Measurements from ENCODE around the gene IQCE. TPM values are rescaled to one million over a fixed set of nuclear protein-coding genes. Genes with fewer than 3 reads are reported as not detected.
"Not testable (repeated sequence)": the region's sequence is repeated elsewhere in the genome, so short reads cannot be mapped to it uniquely, and the experiment has no call there.

IQCE gene
- total RNA-seq, 1 donor from 2014 or later: 32.0 TPM

DNA sequence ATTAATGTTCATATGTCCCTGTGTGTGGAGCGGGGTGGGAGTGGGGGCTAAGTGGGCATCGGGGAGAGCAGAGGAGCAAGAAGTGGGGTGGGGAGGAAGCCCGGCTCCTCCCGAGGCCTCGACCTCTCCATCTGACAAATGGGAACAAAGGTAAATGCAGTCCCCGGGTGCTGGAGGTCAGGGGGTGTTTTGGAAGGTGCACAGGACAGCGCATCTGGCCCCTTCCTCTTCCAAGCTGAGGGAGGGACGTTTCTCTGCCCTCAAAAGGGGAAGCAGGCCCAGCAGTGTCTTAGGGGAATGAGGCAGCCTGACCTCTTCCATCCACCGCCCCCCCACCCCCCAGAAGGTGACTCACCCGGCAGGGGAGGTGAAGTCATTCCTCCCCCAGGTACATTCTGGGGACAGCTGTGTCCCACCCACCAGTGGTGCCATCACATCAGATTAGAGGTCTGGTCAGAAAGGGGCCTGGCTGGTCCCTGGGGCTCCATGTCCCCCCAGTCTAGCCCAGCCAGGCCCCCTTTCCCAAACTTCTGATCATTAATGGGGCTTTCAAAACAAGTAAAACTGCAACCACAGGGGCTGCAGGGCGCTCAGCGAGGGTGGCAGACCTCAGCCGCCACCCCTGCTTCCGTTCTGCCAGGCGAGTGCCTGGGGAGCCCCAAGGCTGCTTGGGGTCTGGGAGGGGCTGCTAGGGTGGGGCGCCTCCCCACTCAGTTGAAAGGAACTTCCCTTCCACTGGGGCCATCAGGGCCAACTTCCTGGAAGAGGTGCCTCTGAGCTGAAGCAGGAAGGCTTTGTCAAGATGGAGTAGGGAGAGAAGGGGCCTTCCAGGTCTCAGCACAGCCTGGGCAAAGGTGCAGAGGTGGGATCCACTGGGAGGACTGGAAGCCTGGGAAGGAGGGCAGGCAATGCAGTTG lies 28.4 kb upstream of the IQCE start:
- TF ChIP-seq, protein P1, sequence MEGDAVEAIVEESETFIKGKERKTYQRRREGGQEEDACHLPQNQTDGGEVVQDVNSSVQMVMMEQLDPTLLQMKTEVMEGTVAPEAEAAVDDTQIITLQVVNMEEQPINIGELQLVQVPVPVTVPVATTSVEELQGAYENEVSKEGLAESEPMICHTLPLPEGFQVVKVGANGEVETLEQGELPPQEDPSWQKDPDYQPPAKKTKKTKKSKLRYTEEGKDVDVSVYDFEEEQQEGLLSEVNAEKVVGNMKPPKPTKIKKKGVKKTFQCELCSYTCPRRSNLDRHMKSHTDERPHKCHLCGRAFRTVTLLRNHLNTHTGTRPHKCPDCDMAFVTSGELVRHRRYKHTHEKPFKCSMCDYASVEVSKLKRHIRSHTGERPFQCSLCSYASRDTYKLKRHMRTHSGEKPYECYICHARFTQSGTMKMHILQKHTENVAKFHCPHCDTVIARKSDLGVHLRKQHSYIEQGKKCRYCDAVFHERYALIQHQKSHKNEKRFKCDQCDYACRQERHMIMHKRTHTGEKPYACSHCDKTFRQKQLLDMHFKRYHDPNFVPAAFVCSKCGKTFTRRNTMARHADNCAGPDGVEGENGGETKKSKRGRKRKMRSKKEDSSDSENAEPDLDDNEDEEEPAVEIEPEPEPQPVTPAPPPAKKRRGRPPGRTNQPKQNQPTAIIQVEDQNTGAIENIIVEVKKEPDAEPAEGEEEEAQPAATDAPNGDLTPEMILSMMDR (IDR thresholded peaks at IDR 0.05): no peak
- H3K36me3 ChIP-seq: peaks cover 37% of the 10 kb centered on the region
- intact Hi-C loops (cut with DNase I): no loop called here
- peaks cover 68% of the 10 kb centered on the region for H3K4me1 ChIP-seq
- H3K4me3 ChIP-seq: peak overlapping the region; percentile 19
- DNase-seq (peak; percentile 78), ATAC-seq (peak; percentile 49 to 69)
- H3K27me3 ChIP-seq (ENCODE audit: low read depth): no peaks in the 10 kb centered on the region
- peak overlapping the region; percentile 88 for H3K27ac ChIP-seq
- no peaks in the 10 kb centered on the region for H3K9me3 ChIP-seq

DNA sequence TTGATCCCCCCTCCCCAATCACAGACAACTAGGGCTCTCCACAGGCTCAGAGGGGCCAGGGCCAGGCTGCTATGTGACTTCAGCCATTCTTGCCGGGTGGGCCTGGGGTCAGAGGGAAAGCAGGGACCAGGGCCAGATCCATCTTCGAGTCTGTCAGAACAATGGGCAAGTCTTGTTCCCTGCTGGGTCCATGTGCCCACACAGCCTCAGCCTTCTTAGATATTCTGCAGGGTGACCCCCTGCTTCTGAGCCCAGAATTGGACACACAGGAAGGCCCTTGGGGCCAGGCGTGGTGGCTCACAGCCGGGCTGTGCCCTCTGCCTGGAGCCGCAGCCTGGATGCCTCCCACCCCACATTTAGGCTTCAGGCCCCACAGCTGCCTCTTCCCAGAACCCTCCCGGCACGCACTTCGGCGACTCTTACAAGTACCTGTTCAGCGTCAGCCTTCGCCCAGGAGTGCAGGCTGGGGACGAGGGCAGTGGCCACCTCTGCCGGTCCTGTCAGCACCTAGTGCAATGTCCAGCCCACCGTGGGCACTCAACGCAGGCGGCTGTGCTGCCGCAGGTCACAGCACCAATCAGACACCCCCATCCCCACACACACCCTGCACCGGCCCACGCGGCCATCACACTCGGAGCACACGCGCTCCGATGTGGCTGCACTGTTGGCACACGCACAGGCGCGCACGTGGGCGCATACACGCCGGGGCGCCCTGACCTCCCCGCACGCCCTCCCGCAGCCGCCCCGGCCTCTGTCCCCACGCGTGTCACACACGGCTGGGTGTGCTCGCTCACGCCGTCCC lies 27.6 kb upstream of the IQCE start:
- H3K9me3 ChIP-seq; intact Hi-C loops (cut with DNase I); H3K4me3 ChIP-seq; H3K27me3 ChIP-seq (ENCODE audit: low read depth): not testable (repeated sequence)
- ATAC-seq: peak in 1 of 2 donors; percentile 9
- Histone ChIP-seq H3K36me3 (peaks cover 28% of the 10 kb centered on the region), H3K27ac (peak overlapping the region; percentile 88), H3K4me1 (peaks cover 59% of the 10 kb centered on the region)
- peak; percentile 51 for DNase-seq

DNA sequence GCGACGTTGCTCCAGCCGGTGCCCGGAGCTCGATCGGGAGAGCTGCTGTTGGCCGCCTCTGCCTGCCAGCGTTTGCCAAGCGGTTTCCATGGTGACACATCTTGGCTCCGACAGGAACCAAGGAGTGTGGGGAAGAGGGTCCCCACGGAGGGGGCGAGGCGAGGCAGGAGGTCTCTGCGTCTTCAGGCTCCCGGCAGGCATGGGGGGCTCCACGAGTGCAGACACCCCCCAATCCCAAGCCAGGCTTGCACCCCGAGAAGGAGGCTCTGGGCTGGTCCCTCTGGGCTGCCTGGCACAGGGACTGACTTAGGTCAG lies 27.0 kb upstream of the IQCE start:
- H3K4me1 ChIP-seq: peaks cover 53% of the 10 kb centered on the region
- H3K4me3 ChIP-seq; DNase-seq; H3K9me3 ChIP-seq; ATAC-seq; intact Hi-C loops (cut with DNase I); H3K27me3 ChIP-seq (ENCODE audit: low read depth); H3K27ac ChIP-seq: not testable (repeated sequence)
- peaks cover 23% of the 10 kb centered on the region for H3K36me3 ChIP-seq

DNA sequence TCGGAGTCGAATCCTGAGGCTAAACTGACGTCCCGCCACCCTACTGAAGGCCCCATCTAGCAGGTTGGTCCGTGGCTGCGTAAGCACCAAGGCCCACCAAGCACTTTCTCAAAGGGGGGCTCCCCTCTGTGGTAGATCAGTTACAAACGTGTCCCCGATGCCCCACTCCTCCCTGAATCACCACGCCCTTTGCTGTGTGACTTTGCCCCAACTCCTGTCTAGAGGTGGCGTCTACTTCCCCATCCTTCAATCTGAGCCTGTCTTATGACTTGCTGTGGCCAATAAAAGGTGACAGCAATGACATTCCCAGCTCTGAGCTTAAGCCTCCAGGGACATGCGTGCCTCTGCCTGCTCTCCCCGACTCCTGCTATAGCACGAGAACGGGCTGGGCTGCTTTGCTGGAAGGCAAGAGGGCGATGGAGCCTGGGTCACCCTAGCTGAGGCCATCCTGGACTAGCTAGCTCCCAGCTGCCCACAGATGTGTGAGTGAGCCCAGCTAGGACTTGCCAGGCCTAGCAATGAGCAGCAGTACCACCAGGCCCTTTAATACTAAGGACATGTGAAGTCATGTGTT lies 26.5 kb upstream of the IQCE start:
- H3K4me3 ChIP-seq; H3K9me3 ChIP-seq; ATAC-seq; H3K27me3 ChIP-seq (ENCODE audit: low read depth); intact Hi-C loops (cut with DNase I); H3K27ac ChIP-seq; DNase-seq: not testable (repeated sequence)
- H3K36me3 ChIP-seq: peaks cover 18% of the 10 kb centered on the region
- peaks cover 48% of the 10 kb centered on the region for H3K4me1 ChIP-seq

DNA sequence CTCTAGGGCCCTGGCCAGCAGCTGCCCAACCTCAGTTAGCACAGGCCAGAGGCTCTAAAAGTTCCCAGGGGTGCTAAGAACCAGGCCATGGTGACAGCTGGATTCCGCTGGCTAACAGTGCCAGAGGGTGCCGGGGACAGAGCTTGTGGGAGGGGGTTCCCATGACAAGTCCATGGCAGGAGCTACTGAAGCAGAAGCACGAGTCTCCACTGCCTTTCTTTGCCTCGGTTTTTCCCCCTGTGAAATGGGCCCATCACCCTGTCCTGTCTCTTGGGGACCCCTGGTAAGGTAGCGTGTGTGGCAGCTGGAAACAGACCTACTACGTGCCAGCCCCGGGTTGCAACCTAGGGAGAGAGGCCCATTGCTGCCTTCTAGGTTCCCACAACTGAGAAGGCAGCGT lies 26.0 kb upstream of the IQCE start:
- H3K27me3 ChIP-seq (ENCODE audit: low read depth); intact Hi-C loops (cut with DNase I); H3K9me3 ChIP-seq; H3K27ac ChIP-seq; ATAC-seq; DNase-seq; H3K4me3 ChIP-seq: not testable (repeated sequence)
- peaks cover 43% of the 10 kb centered on the region for H3K4me1 ChIP-seq
- peaks cover 17% of the 10 kb centered on the region for H3K36me3 ChIP-seq

DNA sequence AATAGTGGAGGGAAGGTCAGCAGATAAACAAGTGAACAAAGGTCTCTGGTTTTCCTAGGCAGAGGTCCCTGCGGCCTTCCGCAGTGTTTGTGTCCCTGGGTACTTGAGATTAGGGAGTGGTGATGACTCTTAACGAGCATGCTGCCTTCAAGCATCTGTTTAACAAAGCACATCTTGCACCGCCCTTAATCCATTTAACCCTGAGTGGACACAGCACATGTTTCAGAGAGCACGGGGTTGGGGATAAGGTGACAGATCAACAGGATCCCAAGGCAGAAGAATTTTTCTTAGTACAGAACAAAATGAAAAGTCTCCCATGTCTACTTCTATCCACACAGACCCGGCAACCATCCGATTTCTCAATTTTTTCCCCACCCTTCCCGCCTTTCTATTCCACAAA lies 25.2 kb upstream of the IQCE start:
- H3K27ac ChIP-seq; H3K4me3 ChIP-seq; DNase-seq; H3K27me3 ChIP-seq (ENCODE audit: low read depth); intact Hi-C loops (cut with DNase I); H3K9me3 ChIP-seq; ATAC-seq: not testable (repeated sequence)
- Histone ChIP-seq H3K36me3 (peaks cover 18% of the 10 kb centered on the region), H3K4me1 (peaks cover 35% of the 10 kb centered on the region)

DNA sequence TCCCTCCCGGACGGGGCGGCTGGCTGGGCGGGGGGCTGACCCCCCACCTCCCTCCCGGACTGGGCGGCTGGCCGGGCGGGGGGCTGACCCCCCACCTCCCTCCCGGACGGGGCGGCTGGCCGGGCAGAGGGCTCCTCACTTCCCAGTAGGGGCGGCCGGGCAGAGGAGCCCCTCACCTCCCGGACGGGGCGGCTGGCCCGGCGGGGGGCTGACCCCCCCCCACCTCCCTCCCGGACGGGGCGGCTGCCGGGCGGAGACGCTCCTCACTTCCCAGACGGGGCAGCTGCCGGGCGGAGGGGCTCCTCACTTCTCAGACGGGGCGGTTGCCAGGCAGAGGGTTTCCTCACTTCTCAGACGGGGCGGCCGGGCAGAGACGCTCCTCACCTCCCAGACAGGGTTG lies 24.6 kb upstream of the IQCE start:
- ATAC-seq; DNase-seq; H3K4me3 ChIP-seq; H3K27me3 ChIP-seq (ENCODE audit: low read depth); H3K27ac ChIP-seq; H3K9me3 ChIP-seq; intact Hi-C loops (cut with DNase I): not testable (repeated sequence)
- peaks cover 19% of the 10 kb centered on the region for H3K36me3 ChIP-seq
- H3K4me1 ChIP-seq: peaks cover 29% of the 10 kb centered on the region

DNA sequence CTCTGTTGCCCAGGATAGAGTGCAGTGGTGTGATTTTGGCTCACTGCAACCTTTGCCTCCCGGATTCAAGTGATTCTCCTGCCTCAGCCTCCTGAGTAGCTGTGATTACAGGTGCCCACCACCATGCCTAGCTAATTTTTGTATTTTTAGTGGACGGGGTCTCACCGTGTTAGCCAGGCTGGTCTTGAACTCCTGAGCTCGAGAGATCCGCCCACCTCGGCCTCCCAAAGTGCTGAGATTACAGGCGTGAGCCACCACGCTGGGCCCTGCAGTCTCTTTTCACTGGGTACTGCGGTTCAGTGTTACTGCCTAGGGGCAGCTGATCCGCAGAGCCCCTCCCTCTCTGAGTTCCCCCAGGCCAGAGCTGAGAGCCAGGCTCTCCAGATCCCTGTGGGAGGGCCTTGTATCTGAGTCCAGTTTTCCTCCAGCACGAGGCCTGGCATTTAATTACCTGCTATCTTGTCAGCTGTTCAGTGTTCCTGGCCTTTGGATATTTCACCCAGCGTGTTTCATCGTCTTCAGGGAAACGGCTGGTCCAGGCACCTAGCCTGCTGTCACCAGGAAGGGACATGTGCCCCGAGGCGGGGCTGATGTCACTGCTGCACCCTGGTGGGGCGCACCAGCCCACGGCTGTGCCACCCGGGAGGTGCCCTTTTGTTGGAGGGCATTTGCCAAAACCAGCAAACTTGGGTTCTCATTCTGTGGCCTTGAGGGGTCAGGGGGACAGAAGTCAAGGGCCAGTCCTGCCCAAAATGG lies 22.7 kb upstream of the IQCE start:
- ATAC-seq; H3K27me3 ChIP-seq (ENCODE audit: low read depth); intact Hi-C loops (cut with DNase I): not testable (repeated sequence)

More for the DNA sequence above, 22.7 kb upstream of the IQCE start:
- not testable (repeated sequence) for H3K27ac ChIP-seq, H3K4me3 ChIP-seq, H3K9me3 ChIP-seq
- peak; percentile 44 for DNase-seq
- peaks cover 37% of the 10 kb centered on the region for H3K36me3 ChIP-seq
- peaks cover 10% of the 10 kb centered on the region for H3K4me1 ChIP-seq
